RWPE1 (cell line): ENCODE data around the gene OR52H1.
A peak's percentile ranks its signal among the peaks of the same experiment; 100 is the strongest.

Experiments used
- CTCF ChIA-PET: fragments of 350-600 bp; sonication (Branson Sonifier 250); formaldehyde crosslinking; extraction: SDS; loops from one replicate; lab custom pipeline; 2021; lab: Yijun Ruan, JAX
- POLR2A ChIA-PET: fragments of 400-600 bp; formaldehyde crosslinking; extraction: SDS; loops from one replicate; lab custom pipeline; 2020; ENCODE audit warnings: antibody characterized with exemption; ENCODE audit not compliant: low non-redundant PET; lab: Yijun Ruan, JAX
- DNase-seq: peaks from one replicate; pipeline ENCODE4 v3.0.0; 2012; ENCODE audit warnings: low spot score
- H3K27ac ChIP-seq: fragments of 450-650 bp; 2 replicates; pipeline ENCODE4 v1.5.1; 2017
- CTCF ChIP-seq: fragments of 450-650 bp; conservative IDR thresholded peaks from 2 replicates; pipeline ENCODE4 v1.5.1; 2017; ENCODE audit warnings: low read depth, mild to moderate bottlenecking

OR52H1 gene

GRCh38 chr11:5524756-5525155 is 23.6 kb downstream of the OR52H1 start:
- no peak overlapping the region for H3K27ac ChIP-seq
- CTCF ChIA-PET = no interaction called here
- DNase-seq = no peak
- no peak for TF ChIP-seq CTCF
- POLR2A ChIA-PET = no interaction called here

- POLR2A ChIA-PET = no interaction called here
- no peak overlapping the region for H3K27ac ChIP-seq
- CTCF ChIA-PET = no interaction called here
- DNase-seq = peak; percentile 3
- no peak for TF ChIP-seq CTCF
Measured at GRCh38 chr11:5522308-5522707, 26.0 kb downstream of the OR52H1 start.

- POLR2A ChIA-PET = no interaction called here
- CTCF ChIA-PET = interaction anchor here (0.6 kb wide), 1 partner anchor 11 kb away, joined by 3 read pairs; no protein-coding TSS in a partner anchor
- DNase-seq = no peak
Measured at GRCh38 chr11:5521540-5521939, 26.8 kb downstream of the OR52H1 start.

GRCh38 chr11:5516599-5516998 is 31.7 kb downstream of the OR52H1 start, which contains the start of gene UBQLNL:
UBQLNL (minus strand) TSS chr11:5516699; CDS start chr11:5516441, 258 bp downstream.
- DNase-seq = no peak
- H3K27ac ChIP-seq = no peak within 1 kb of the TSS
- POLR2A ChIA-PET = no interaction called here
- TF ChIP-seq CTCF = no peak
- CTCF ChIA-PET = interaction anchor here (0.6 kb wide), 1 partner anchor 22 kb away, joined by 3 read pairs; no protein-coding TSS in a partner anchor

More at GRCh38 chr11:5521540-5521939, 26.8 kb downstream of the OR52H1 start:
- no peak overlapping the region for H3K27ac ChIP-seq
- no peak for TF ChIP-seq CTCF

- ChIA-PET CTCF (no interaction called here), POLR2A (no interaction called here)
- TF ChIP-seq CTCF = no peak
- no peak for DNase-seq
- H3K27ac ChIP-seq = no peak overlapping the region
Measured at GRCh38 chr11:5514841-5515240, 33.5 kb downstream of the OR52H1 start.

GRCh38 chr11:5509803-5510202 is 38.5 kb downstream of the OR52H1 start, which contains the start of gene UBQLN3:
UBQLN3 (minus strand) TSS chr11:5509957; CDS start chr11:5509558, 399 bp downstream.
- ChIA-PET POLR2A (no interaction called here), CTCF (interaction anchor here (0.7 to 1.1 kb wide), 2 partner anchors 13 to 33 kb away, joined by 5 to 6 read pairs; no protein-coding TSS in a partner anchor)
- H3K27ac ChIP-seq = no peak within 1 kb of the TSS
- no peak for TF ChIP-seq CTCF
- DNase-seq = no peak
